Aorta (tissue), 5 donors: ENCODE measurements around the gene RAB11A. TPM values are rescaled to one million over a fixed set of nuclear protein-coding genes. Genes with fewer than 3 reads are reported as not detected.

Experiments
- ATAC-seq: fragments of 200-7000 bp; cut with Tn5 transposase; one replicate; pipeline ENCODE4 v1.9.1; 2022; ENCODE audit warnings: moderate library complexity; ENCODE audit not compliant: low FRiP score
- DNase-seq, 2 donors: peaks; one replicate each; pipeline ENCODE4 v3.0.0-alpha.2; 2020
- H3K27ac ChIP-seq, 2 donors: one replicate each; pipeline ENCODE4 v1.5.1; 2013; ENCODE audit warnings: low read length in 2 of 2, mild to moderate bottlenecking in 2 of 2, moderate library complexity in 2 of 2, control low read depth in 1 of 2, inconsistent platforms in 1 of 2, low read depth in 1 of 2
- H3K27me3 ChIP-seq, 2 donors: one replicate each; pipeline ENCODE4 v1.6.1; 2013; ENCODE audit warnings: control low read depth in 1 of 2, low read length in 1 of 2, mild to moderate bottlenecking in 1 of 2, moderate library complexity in 1 of 2; ENCODE audit not compliant: insufficient read depth in 2 of 2, control insufficient read depth in 1 of 2
- H3K36me3 ChIP-seq, 2 donors: one replicate each; pipeline ENCODE4 v1.6.1; 2013; ENCODE audit warnings: control low read depth in 1 of 2, low read length in 1 of 2, mild to moderate bottlenecking in 1 of 2; ENCODE audit not compliant: insufficient read depth in 2 of 2, control insufficient read depth in 1 of 2
- H3K4me1 ChIP-seq, 2 donors: one replicate each; pipeline ENCODE4 v1.6.1; 2013; ENCODE audit warnings: low read length in 2 of 2, control low read depth in 1 of 2, mild to moderate bottlenecking in 1 of 2, moderate library complexity in 1 of 2; ENCODE audit not compliant: insufficient read depth in 2 of 2, control insufficient read depth in 1 of 2
- H3K4me3 ChIP-seq, 2 donors: one replicate each; pipeline ENCODE4 v1.5.1; 2013; ENCODE audit warnings: low read length in 2 of 2, control low read depth in 1 of 2, mild to moderate bottlenecking in 1 of 2
- H3K9me3 ChIP-seq: one replicate; pipeline ENCODE4 v1.6.1; 2013; ENCODE audit warnings: mild to moderate bottlenecking, low read length; ENCODE audit not compliant: control insufficient read depth
- WGBS, 2 donors: extraction: QIAGEN DNeasy Blood & Tissue Kit; methylation state at CpG; one replicate each; pipeline ENCODE4 v1.1.7; 2013; 5-methylcytosine and 5-hydroxymethylcytosine counted together
- intact Hi-C, 2 donors: fragments of 100-400 bp; cut with DNase I; formaldehyde crosslinking; loops; one replicate each; pipeline versions ENCODE4 v1.14.2 to v1.15.0; 2022
- polyA plus RNA-seq, 2 donors: library from polyadenylated mRNA; stranded (reverse); fragments of 200-250 nt; gene quantifications; one replicate each; pipeline ENCODE4 v1.2.3, GENCODE V29; 2013
- total RNA-seq, 2 donors: library from RNA; stranded (reverse); fragmentation: NEBNext Ultra II Directional; extraction: Animal tissue kit (Norgen Biotek cat#: 25700); gene quantifications; one replicate each; pipeline ENCODE4 v1.2.1, GENCODE V29; 2021
- donor health status: healthy with polysubstance abuse.
- donor health status: Bipolar disorder and iron deficiency.
- donor health status: DM: no; HTN: no; CAD: no.
- donor health status: DM: no; HTN: no; CAD: no.
- donor health status: DM: yes; HTN: yes; CAD: no.

Gene RAB11A
- total and polyA plus RNA-seq, 4 donors, result 89.0 to 156 (median 121) TPM

GRCh38 chr15:65927545-65927944 lies 58.3 kb downstream of the RAB11A start:
- Histone ChIP-seq H3K4me3 (no peak overlapping the region), H3K4me1 (no peaks in the 10 kb centered on the region), H3K9me3 (no peaks in the 10 kb centered on the region), H3K27ac (no peak overlapping the region), H3K36me3 (no peaks in the 10 kb centered on the region), H3K27me3 (no peaks in the 10 kb centered on the region)
- WGBS, 2 donors, result 55 to 63% methylated on average over 2 of the region's 2 CpGs
- intact Hi-C loops, result no loop called here
- no peak for ATAC-seq
- no peak for DNase-seq

DNA sequence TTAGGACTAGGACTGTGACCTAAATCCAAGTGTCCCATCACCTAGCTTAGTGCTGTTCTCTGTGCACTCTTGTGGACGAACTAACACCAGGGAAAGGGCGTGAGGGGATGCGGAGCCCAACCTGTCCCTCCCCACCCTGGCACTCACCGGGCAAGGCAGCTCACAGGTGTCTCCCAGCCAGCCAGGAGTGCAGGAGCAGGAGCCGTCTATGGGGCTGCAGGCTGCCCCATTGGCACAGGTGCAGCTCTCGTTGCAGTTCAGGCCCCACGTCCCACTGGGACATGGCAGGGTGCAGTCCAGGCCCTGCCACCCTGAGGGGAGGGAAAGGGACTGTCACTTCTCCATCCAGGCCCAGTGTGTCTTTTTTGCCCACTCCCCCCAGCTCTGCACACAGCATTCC lies 60.3 kb downstream of the RAB11A start:
- H3K9me3 ChIP-seq, result no peaks in the 10 kb centered on the region

GRCh38 chr15:65930134-65930533 lies 60.8 kb downstream of the RAB11A start:
- no peaks in the 10 kb centered on the region for H3K36me3 ChIP-seq
- intact Hi-C loops, result no loop called here
- H3K9me3 ChIP-seq, result no peaks in the 10 kb centered on the region
- 76 to 91% methylated on average over 4 to 6 of the region's 6 CpGs for WGBS, 2 donors
- H3K4me3 ChIP-seq, result no peak overlapping the region
- H3K27me3 ChIP-seq, result no peaks in the 10 kb centered on the region
- ATAC-seq, result no peak
- no peaks in the 10 kb centered on the region for H3K4me1 ChIP-seq
- no peak for DNase-seq
- no peak overlapping the region for H3K27ac ChIP-seq

More for the DNA sequence above, 60.3 kb downstream of the RAB11A start:
- 83 to 84% methylated on average over 7 of the region's 7 CpGs for WGBS, 2 donors
- Histone ChIP-seq H3K36me3 (no peaks in the 10 kb centered on the region), H3K27me3 (no peaks in the 10 kb centered on the region), H3K4me1 (no peaks in the 10 kb centered on the region), H3K27ac (no peak overlapping the region), H3K4me3 (no peak overlapping the region)
- ATAC-seq (no peak), DNase-seq (no peak)
- intact Hi-C loops, result no loop called here

- no peaks in the 10 kb centered on the region for H3K36me3 ChIP-seq
- no peak overlapping the region for H3K27ac ChIP-seq
- ATAC-seq (no peak), DNase-seq (no peak)
- 88 to 91% methylated on average over 4 of the region's 4 CpGs for WGBS, 2 donors
- H3K4me1 ChIP-seq, result no peaks in the 10 kb centered on the region
- H3K9me3 ChIP-seq, result no peaks in the 10 kb centered on the region
- no peak overlapping the region for H3K4me3 ChIP-seq
- H3K27me3 ChIP-seq, result no peaks in the 10 kb centered on the region
- intact Hi-C loops, result no loop called here
These were observed 61.9 kb downstream of the RAB11A start for GRCh38 chr15:65931221-65931620.

DNA sequence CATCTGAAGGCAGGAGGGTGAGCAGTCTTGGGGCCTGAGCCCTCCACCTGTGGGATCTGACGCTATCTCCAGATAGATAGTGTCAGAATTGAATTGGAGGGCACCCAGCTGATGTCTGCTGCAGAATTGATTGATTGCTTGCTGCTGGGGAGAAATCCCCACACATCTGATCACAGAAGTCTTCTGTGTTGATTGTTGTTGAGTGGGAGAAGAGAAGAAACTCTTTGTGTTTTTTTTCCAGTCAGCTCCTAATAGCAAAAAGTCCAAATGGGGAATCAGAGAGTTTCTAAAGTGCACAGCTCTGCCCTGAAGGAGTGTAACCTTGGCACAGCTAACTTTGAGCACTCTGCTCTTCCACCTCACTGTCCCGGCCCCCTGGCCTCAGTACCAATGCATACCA lies 66.1 kb downstream of the RAB11A start:
- intact Hi-C loops, result no loop called here
- no peaks in the 10 kb centered on the region for H3K9me3 ChIP-seq

DNA sequence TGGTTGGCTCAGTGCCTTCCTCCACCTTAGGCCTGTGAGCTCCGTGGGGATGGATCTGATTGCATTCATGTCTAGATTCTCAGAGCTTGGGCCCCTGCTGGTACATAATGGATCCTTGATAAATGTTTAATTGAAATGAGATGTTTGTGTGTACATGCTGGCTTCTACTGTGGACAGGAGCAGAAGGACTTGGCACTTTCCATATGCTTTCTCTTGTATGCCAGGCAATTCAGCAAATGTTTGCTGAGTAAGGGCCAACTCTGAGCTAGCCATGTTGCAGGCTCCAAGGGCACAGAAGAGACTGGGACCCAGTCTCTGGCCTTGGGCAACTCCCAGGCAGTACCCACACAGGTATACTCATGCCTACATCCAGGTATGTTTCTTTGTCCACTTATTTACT lies 67.0 kb downstream of the RAB11A start:
- no peaks in the 10 kb centered on the region for H3K9me3 ChIP-seq
- no peaks in the 10 kb centered on the region for H3K4me1 ChIP-seq
- DNase-seq (no peak), ATAC-seq (no peak)
- no peaks in the 10 kb centered on the region for H3K36me3 ChIP-seq
- intact Hi-C loops, result no loop called here
- H3K27ac ChIP-seq, result no peak overlapping the region
- WGBS, 2 donors, result 57 to 59% methylated on average over 1 of the region's 1 CpG
- no peak overlapping the region for H3K4me3 ChIP-seq
- H3K27me3 ChIP-seq, result no peaks in the 10 kb centered on the region

More for the DNA sequence above, 66.1 kb downstream of the RAB11A start:
- 76 to 82% methylated on average over 2 of the region's 2 CpGs for WGBS, 2 donors
- Histone ChIP-seq H3K27ac (no peak overlapping the region), H3K4me1 (no peaks in the 10 kb centered on the region), H3K4me3 (no peak overlapping the region), H3K27me3 (no peaks in the 10 kb centered on the region), H3K36me3 (no peaks in the 10 kb centered on the region)
- ATAC-seq, result no peak
- no peak for DNase-seq

- ATAC-seq (no peak), DNase-seq (no peak)
- Histone ChIP-seq H3K4me3 (no peak overlapping the region), H3K9me3 (no peaks in the 10 kb centered on the region), H3K4me1 (no peaks in the 10 kb centered on the region), H3K36me3 (no peaks in the 10 kb centered on the region), H3K27me3 (no peaks in the 10 kb centered on the region), H3K27ac (no peak overlapping the region)
- WGBS, 2 donors, result 94 to 98% methylated on average over 3 of the region's 3 CpGs
- intact Hi-C loops, result no loop called here
These were observed 67.8 kb downstream of the RAB11A start for GRCh38 chr15:65937054-65937453.

GRCh38 chr15:65937476-65937875 lies 68.2 kb downstream of the RAB11A start:
- intact Hi-C loops, result no loop called here
- H3K27ac ChIP-seq, result no peak overlapping the region
- no peaks in the 10 kb centered on the region for H3K9me3 ChIP-seq
- H3K4me1 ChIP-seq, result no peaks in the 10 kb centered on the region
- 88 to 97% methylated on average over 1 of the region's 1 CpG for WGBS, 2 donors
- no peak for ATAC-seq
- H3K36me3 ChIP-seq, result no peaks in the 10 kb centered on the region
- H3K27me3 ChIP-seq, result no peaks in the 10 kb centered on the region
- no peak for DNase-seq
- H3K4me3 ChIP-seq, result no peak overlapping the region

GRCh38 chr15:65938604-65939003 lies 69.3 kb downstream of the RAB11A start:
- WGBS, 2 donors, result 88 to 92% methylated on average over 4 of the region's 4 CpGs
- ATAC-seq, result no peak

More at GRCh38 chr15:65938604-65939003, 69.3 kb downstream of the RAB11A start:
- intact Hi-C loops, result no loop called here
- H3K4me1 ChIP-seq, result no peaks in the 10 kb centered on the region
- no peaks in the 10 kb centered on the region for H3K9me3 ChIP-seq
- no peaks in the 10 kb centered on the region for H3K27me3 ChIP-seq
- DNase-seq, result no peak
- H3K27ac ChIP-seq, result no peak overlapping the region
- H3K4me3 ChIP-seq, result no peak overlapping the region
- no peaks in the 10 kb centered on the region for H3K36me3 ChIP-seq
